ENCODE results near the gene ELF5.

DNA sequence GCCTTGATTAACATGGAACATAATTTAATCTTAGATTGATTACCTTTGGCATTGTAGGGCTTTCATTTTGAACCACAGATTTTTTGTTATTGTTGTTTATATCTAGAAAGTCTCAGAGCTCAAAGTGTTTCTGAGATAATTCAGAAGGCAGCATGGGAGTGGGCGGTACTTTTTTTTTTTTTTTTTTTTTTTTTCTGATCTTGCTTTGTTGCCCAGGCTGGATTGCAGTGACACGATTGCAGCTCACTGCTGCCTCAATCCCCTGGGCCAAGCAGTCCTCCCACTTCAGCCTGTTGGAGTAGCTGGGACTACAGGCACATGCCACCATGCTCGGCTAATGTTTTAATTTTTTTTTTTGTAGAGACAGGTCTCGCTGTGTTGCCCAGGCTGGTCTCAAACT lies 53.3 kb downstream of the ELF5 start:
- no peak for TF ChIP-seq JUND (IDR thresholded peaks at IDR 0.05; ENCODE audit: low read depth, low read length)
- TF ChIP-seq, protein P1, sequence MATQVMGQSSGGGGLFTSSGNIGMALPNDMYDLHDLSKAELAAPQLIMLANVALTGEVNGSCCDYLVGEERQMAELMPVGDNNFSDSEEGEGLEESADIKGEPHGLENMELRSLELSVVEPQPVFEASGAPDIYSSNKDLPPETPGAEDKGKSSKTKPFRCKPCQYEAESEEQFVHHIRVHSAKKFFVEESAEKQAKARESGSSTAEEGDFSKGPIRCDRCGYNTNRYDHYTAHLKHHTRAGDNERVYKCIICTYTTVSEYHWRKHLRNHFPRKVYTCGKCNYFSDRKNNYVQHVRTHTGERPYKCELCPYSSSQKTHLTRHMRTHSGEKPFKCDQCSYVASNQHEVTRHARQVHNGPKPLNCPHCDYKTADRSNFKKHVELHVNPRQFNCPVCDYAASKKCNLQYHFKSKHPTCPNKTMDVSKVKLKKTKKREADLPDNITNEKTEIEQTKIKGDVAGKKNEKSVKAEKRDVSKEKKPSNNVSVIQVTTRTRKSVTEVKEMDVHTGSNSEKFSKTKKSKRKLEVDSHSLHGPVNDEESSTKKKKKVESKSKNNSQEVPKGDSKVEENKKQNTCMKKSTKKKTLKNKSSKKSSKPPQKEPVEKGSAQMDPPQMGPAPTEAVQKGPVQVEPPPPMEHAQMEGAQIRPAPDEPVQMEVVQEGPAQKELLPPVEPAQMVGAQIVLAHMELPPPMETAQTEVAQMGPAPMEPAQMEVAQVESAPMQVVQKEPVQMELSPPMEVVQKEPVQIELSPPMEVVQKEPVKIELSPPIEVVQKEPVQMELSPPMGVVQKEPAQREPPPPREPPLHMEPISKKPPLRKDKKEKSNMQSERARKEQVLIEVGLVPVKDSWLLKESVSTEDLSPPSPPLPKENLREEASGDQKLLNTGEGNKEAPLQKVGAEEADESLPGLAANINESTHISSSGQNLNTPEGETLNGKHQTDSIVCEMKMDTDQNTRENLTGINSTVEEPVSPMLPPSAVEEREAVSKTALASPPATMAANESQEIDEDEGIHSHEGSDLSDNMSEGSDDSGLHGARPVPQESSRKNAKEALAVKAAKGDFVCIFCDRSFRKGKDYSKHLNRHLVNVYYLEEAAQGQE (IDR thresholded peaks at IDR 0.05; ENCODE audit: low read depth, low read length) = no peak
- TF ChIP-seq SRF (IDR thresholded peaks at IDR 0.05; ENCODE audit: low read depth in 2 of 2, low read length in 2 of 2) = no peak
- TF ChIP-seq, protein P2, sequence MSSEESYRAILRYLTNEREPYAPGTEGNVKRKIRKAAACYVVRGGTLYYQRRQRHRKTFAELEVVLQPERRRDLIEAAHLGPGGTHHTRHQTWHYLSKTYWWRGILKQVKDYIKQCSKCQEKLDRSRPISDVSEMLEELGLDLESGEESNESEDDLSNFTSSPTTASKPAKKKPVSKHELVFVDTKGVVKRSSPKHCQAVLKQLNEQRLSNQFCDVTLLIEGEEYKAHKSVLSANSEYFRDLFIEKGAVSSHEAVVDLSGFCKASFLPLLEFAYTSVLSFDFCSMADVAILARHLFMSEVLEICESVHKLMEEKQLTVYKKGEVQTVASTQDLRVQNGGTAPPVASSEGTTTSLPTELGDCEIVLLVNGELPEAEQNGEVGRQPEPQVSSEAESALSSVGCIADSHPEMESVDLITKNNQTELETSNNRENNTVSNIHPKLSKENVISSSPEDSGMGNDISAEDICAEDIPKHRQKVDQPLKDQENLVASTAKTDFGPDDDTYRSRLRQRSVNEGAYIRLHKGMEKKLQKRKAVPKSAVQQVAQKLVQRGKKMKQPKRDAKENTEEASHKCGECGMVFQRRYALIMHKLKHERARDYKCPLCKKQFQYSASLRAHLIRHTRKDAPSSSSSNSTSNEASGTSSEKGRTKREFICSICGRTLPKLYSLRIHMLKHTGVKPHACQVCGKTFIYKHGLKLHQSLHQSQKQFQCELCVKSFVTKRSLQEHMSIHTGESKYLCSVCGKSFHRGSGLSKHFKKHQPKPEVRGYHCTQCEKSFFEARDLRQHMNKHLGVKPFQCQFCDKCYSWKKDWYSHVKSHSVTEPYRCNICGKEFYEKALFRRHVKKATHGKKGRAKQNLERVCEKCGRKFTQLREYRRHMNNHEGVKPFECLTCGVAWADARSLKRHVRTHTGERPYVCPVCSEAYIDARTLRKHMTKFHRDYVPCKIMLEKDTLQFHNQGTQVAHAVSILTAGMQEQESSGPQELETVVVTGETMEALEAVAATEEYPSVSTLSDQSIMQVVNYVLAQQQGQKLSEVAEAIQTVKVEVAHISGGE (CRISPR knock-in tag; IDR thresholded peaks at IDR 0.05) = no peak
- no peak for TF ChIP-seq POLR2A (IDR thresholded peaks at IDR 0.05; ENCODE audit: low read depth, low read length)
- TF ChIP-seq, protein P3, sequence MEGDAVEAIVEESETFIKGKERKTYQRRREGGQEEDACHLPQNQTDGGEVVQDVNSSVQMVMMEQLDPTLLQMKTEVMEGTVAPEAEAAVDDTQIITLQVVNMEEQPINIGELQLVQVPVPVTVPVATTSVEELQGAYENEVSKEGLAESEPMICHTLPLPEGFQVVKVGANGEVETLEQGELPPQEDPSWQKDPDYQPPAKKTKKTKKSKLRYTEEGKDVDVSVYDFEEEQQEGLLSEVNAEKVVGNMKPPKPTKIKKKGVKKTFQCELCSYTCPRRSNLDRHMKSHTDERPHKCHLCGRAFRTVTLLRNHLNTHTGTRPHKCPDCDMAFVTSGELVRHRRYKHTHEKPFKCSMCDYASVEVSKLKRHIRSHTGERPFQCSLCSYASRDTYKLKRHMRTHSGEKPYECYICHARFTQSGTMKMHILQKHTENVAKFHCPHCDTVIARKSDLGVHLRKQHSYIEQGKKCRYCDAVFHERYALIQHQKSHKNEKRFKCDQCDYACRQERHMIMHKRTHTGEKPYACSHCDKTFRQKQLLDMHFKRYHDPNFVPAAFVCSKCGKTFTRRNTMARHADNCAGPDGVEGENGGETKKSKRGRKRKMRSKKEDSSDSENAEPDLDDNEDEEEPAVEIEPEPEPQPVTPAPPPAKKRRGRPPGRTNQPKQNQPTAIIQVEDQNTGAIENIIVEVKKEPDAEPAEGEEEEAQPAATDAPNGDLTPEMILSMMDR (IDR thresholded peaks at IDR 0.05 in 2 of 3, conservative IDR thresholded peaks at IDR 0.05 in 1 of 3; ENCODE audit: control insufficient read depth in 2 of 3, extremely low read depth in 1 of 3, insufficient read depth in 1 of 3, low read depth in 3 of 3, low read length in 3 of 3) = no peak
- no peak for TF ChIP-seq RFX5 (IDR thresholded peaks at IDR 0.05; ENCODE audit: low read depth, low read length)
- TF ChIP-seq, protein P4, sequence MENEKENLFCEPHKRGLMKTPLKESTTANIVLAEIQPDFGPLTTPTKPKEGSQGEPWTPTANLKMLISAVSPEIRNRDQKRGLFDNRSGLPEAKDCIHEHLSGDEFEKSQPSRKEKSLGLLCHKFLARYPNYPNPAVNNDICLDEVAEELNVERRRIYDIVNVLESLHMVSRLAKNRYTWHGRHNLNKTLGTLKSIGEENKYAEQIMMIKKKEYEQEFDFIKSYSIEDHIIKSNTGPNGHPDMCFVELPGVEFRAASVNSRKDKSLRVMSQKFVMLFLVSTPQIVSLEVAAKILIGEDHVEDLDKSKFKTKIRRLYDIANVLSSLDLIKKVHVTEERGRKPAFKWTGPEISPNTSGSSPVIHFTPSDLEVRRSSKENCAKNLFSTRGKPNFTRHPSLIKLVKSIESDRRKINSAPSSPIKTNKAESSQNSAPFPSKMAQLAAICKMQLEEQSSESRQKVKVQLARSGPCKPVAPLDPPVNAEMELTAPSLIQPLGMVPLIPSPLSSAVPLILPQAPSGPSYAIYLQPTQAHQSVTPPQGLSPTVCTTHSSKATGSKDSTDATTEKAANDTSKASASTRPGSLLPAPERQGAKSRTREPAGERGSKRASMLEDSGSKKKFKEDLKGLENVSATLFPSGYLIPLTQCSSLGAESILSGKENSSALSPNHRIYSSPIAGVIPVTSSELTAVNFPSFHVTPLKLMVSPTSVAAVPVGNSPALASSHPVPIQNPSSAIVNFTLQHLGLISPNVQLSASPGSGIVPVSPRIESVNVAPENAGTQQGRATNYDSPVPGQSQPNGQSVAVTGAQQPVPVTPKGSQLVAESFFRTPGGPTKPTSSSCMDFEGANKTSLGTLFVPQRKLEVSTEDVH (IDR thresholded peaks at IDR 0.05; ENCODE audit: low read depth, partially characterized antibody) = no peak
